K562 (cell line): ENCODE data around the gene SLC7A6OS. TPM values are rescaled to one million over a fixed set of nuclear protein-coding genes. Genes with fewer than 3 reads are reported as not detected.

ENCODE experiments used
- ATAC-seq: fragments of 200-7000 bp; cut with Tn5 transposase; 3 replicates; pipeline ENCODE4 v1.9.1; 2020; ENCODE audit warnings: moderate library complexity
- BruUV-seq: library from RNA; stranded (reverse); fragments of 400-500 nt; replicated peaks from 2 replicates; lab custom pipeline; 2021; lab: Mats Ljungman, UMichigan
- CTCF ChIA-PET: fragments of 300-600 bp; formaldehyde crosslinking; extraction: SDS; loops from one replicate; lab custom pipeline; 2021; ENCODE audit warnings: low intra/inter-chr PET ratio; lab: Yijun Ruan, JAX
- POLR2A ChIA-PET: fragments of 300-600, 350-650 bp; sonication (Branson Sonifier 250); formaldehyde crosslinking; extraction: SDS; loops from one replicate; lab custom pipeline; 2021; ENCODE audit warnings: antibody characterized with exemption, inconsistent platforms; lab: Yijun Ruan, JAX
- DNase-seq, 4 experiments: peaks; one replicate each; pipeline versions ENCODE4 v3.0.0 to v3.0.0-alpha.2; 2011 to 2018; ENCODE audit warnings: low spot score in 3 of 4, mixed read lengths in 3 of 4; ENCODE audit errors: extremely low read depth in 1 of 4
- FAIRE-seq: peaks from 2 replicates; lab custom pipeline; 2011; peaks lifted over from hg19 to GRCh38; lab: Jason Lieb, UNC
- H2AFZ ChIP-seq: 2 replicates; pipeline ENCODE4 v1.6.0; 2011; ENCODE audit warnings: low read depth, low read length, control low read depth, inconsistent platforms
- H3K27ac ChIP-seq: fragments of 200-600 bp; 3 replicates; pipeline ENCODE4 v1.8.0; 2011; ENCODE audit warnings: low read depth, mild to moderate bottlenecking, control low read depth, inconsistent platforms, low read length, moderate library complexity, mixed read lengths; ENCODE audit errors: extremely low read depth
- H3K27me3 ChIP-seq, 2 experiments: fragments of 300-600 bp in 1 of 2; 2 replicates in 1 of 2; 3 replicates in 1 of 2; pipeline versions ENCODE4 v1.6.0 to v1.8.0; 2011; ENCODE audit warnings: inconsistent platforms in 2 of 2, low read length in 2 of 2, mild to moderate bottlenecking in 1 of 2, mixed read lengths in 1 of 2, moderate library complexity in 1 of 2; ENCODE audit not compliant: control insufficient read depth in 2 of 2, insufficient read depth in 2 of 2
- H3K36me3 ChIP-seq: fragments of 300-600 bp; 3 replicates; pipeline ENCODE4 v1.8.0; 2011; ENCODE audit warnings: mild to moderate bottlenecking, low read length, inconsistent platforms; ENCODE audit not compliant: control insufficient read depth, insufficient read depth
- H3K4me1 ChIP-seq, 2 experiments: fragments of 200-600 bp in 1 of 2; replicated peaks in 1 of 2; 2 replicates in 1 of 2; 3 replicates in 1 of 2; pipeline versions ENCODE4 v1.5.1 to v1.8.0; 2011; ENCODE audit warnings: inconsistent platforms in 2 of 2, low read length in 2 of 2, mild to moderate bottlenecking in 1 of 2, mixed read lengths in 1 of 2, moderate library complexity in 1 of 2; ENCODE audit not compliant: control insufficient read depth in 2 of 2, insufficient read depth in 2 of 2
- H3K4me2 ChIP-seq: 2 replicates; pipeline ENCODE4 v1.6.1; 2011; ENCODE audit warnings: low read length, control low read depth, inconsistent platforms, mixed read lengths; ENCODE audit not compliant: insufficient read depth
- H3K4me3 ChIP-seq: fragments of 200-600 bp; sonication (generic), shearing (Covaris generic); 2 replicates; pipeline ENCODE4 v1.5.1; 2016; ENCODE audit warnings: control low read depth, inconsistent platforms
- H3K79me2 ChIP-seq: fragments of 200-600 bp; 3 replicates; pipeline ENCODE4 v1.8.0; 2011; ENCODE audit warnings: low read length, inconsistent platforms; ENCODE audit not compliant: control insufficient read depth, insufficient read depth
- H3K9ac ChIP-seq, 2 experiments: 2 replicates each; pipeline versions ENCODE4 v1.6.0 to v1.6.1; 2011; ENCODE audit warnings: low read depth in 2 of 2, low read length in 2 of 2, control low read depth in 1 of 2, inconsistent platforms in 1 of 2, mild to moderate bottlenecking in 1 of 2, mixed read lengths in 1 of 2; ENCODE audit not compliant: insufficient read depth in 1 of 2
- H3K9me1 ChIP-seq: one replicate; pipeline ENCODE4 v1.6.0; 2011; ENCODE audit warnings: inconsistent platforms, mild to moderate bottlenecking, low read length, moderate library complexity; ENCODE audit not compliant: control insufficient read depth, insufficient read depth
- H3K9me3 ChIP-seq: replicated peaks from 2 replicates; pipeline ENCODE4 v1.5.1; 2011; ENCODE audit warnings: low read depth, low read length, inconsistent platforms; ENCODE audit not compliant: control insufficient read depth, insufficient read depth
- H4K20me1 ChIP-seq: replicated peaks from 2 replicates; pipeline ENCODE4 v1.6.1; 2011; ENCODE audit warnings: low read length, inconsistent platforms, mixed read lengths; ENCODE audit not compliant: control insufficient read depth, insufficient read depth
- FOXK2 ChIP-seq, 2 experiments: fragments of 450-650 bp; IDR thresholded peaks in 1 of 2; conservative IDR thresholded peaks in 1 of 2; 2 replicates each; pipeline ENCODE4 v1.6.1; 2016; ENCODE audit warnings: low read depth in 2 of 2, mild to moderate bottlenecking in 1 of 2
- NFIC ChIP-seq: fragments of 450-650 bp; IDR thresholded peaks from 2 replicates; pipeline ENCODE4 v1.6.1; 2017; ENCODE audit warnings: mild to moderate bottlenecking, inconsistent platforms
- NR2C1 ChIP-seq, 2 experiments: fragments of 450-650 bp; IDR thresholded peaks; 2 replicates each; pipeline ENCODE4 v1.6.1; 2017; ENCODE audit warnings: mild to moderate bottlenecking in 2 of 2, antibody characterized with exemption in 1 of 2, inconsistent platforms in 1 of 2, missing compliant biosample characterization in 1 of 2, missing genetic modification characterization in 1 of 2
- POLR2A ChIP-seq: fragments of 450-650 bp; conservative IDR thresholded peaks from 2 replicates; pipeline ENCODE4 v1.6.1; 2016
- POLR2AphosphoS5 ChIP-seq: IDR thresholded peaks from 2 replicates; pipeline ENCODE4 v1.6.1; 2011; ENCODE audit warnings: mild to moderate bottlenecking, low read depth, low read length, moderate library complexity; ENCODE audit not compliant: control insufficient read depth, insufficient read depth
- POLR2G ChIP-seq: fragments of 200-400 bp; formaldehyde crosslinking; IDR thresholded peaks from 2 replicates; pipeline ENCODE4 v1.6.1; 2017; ENCODE audit warnings: low read depth, mild to moderate bottlenecking, antibody characterized with exemption, low read length, moderate library complexity
- TCF3 ChIP-seq: sonication (generic); formaldehyde crosslinking; IDR thresholded peaks from 2 replicates; pipeline ENCODE4 v1.4.0; 2020; ENCODE audit warnings: mild to moderate bottlenecking, missing genetic modification reagents
- WGBS: fragments of 100-300 bp; shearing (Covaris generic); methylation state at CpG from one replicate; pipeline ENCODE4 v1.1.6; 2016; ENCODE audit warnings: low coverage, mixed read lengths; ENCODE audit not compliant: insufficient coverage; ENCODE audit errors: missing lambda C conversion rate; 5-methylcytosine and 5-hydroxymethylcytosine counted together
- in situ Hi-C: fragments of 300-500 bp; cut with MboI; formaldehyde crosslinking; loops from 4 replicates; pipeline ENCODE4 v1.15.0; 2018; ENCODE audit warnings: inconsistent platforms, mixed read lengths
- intact Hi-C: fragments of 100-400 bp; cut with micrococcal nuclease; formaldehyde crosslinking; loops from 2 replicates; pipeline ENCODE4 v1.14.2; 2022
- polyA plus RNA-seq, 8 experiments: library from polyadenylated mRNA; depleted of rRNA in 4 of 8; stranded (reverse) in 5 of 8; unstranded in 3 of 8; fragments of >200 nt; fragmentation: Nextera tagmentation in 2 of 8; fragmentation: Illumina TruSeq in 1 of 8; extraction: Ambion mirVana in 2 of 8; extraction: Trizol in 1 of 8; gene quantifications; 2 replicates each; pipeline versions ENCODE4 v1.2.1 to v1.2.3, GENCODE V29; 2011 to 2014; ENCODE audit warnings: inconsistent platforms in 1 of 8, missing spikeins in 1 of 8
- total RNA-seq, 7 experiments: library from RNA; depleted of rRNA in 6 of 7; stranded (reverse); fragments of >200 nt in 6 of 7; fragmentation: Illumina TruSeq in 2 of 7; extraction: Trizol in 2 of 7; gene quantifications; 2 replicates each; pipeline versions ENCODE4 v1.2.1 to v1.2.3, GENCODE V29; 2011 to 2021; ENCODE audit warnings: low replicate concordance in 1 of 7

The SLC7A6OS gene
- total and polyA plus RNA-seq, 9 of the 15 experiments (the other 6 are each of a cell fraction or from before 2014, with no cell fraction given) = 2.7 to 23.6 (median 17.2) TPM

- in situ Hi-C loops = no loop called here
- H3K36me3 ChIP-seq = peaks cover 96% of the 10 kb centered on the region
Measured at GRCh38 chr16:68299571-68300453, 10.9 kb downstream of the SLC7A6OS start.

GRCh38 chr16:68298907-68299561 lies 11.7 kb downstream of the SLC7A6OS start:
- CTCF ChIA-PET = no interaction called here
- H3K4me2 ChIP-seq = no peak overlapping the region
- H3K27ac ChIP-seq = no peak overlapping the region; the same call in 2 of the 3 replicates
- H3K36me3 ChIP-seq = peaks cover 97% of the 10 kb centered on the region
- intact Hi-C loops = no loop called here
- TF ChIP-seq POLR2A (peak; percentile 39; the same call in 1 of the 2 replicates), POLR2AphosphoS5 (0 out of 2 replicates have a peak, but pooled peaks have one; percentile 35), NR2C1 (IDR thresholded peaks at IDR 0.05) (no peak), NR2C1 (tag; IDR thresholded peaks at IDR 0.05) (no peak), NFIC (peak; percentile 32)
- TF ChIP-seq, all 486 proteins: peak for 3
- no peak for FAIRE-seq
- H3K9me3 ChIP-seq = no peaks in the 10 kb centered on the region
- no peak overlapping the region for H2AFZ ChIP-seq
- H3K79me2 ChIP-seq = no peaks in the 10 kb centered on the region
- peaks cover 2% of the 10 kb centered on the region for H3K9me1 ChIP-seq
- H4K20me1 ChIP-seq = no peaks in the 10 kb centered on the region
- ATAC-seq = no peak
- no peak for DNase-seq
- H3K4me3 ChIP-seq = no peak overlapping the region
- no peaks in the 10 kb centered on the region for H3K27me3 ChIP-seq
- WGBS = 77% methylated on average over 5 of the region's 5 CpGs
- POLR2A ChIA-PET = interaction anchor here (0.6 to 3.9 kb wide), 10 partner anchors 8 to 363 kb away, joined by 3 to 27 read pairs (median 4); partner anchors contain the start of genes PRMT7 and SLC7A6OS
- BruUV-seq = no TSS peak
- in situ Hi-C loops = no loop called here
- H3K4me1 ChIP-seq = no peaks in the 10 kb centered on the region
- H3K9ac ChIP-seq = no peak overlapping the region

More at GRCh38 chr16:68299571-68300453, 10.9 kb downstream of the SLC7A6OS start:
- TF ChIP-seq TCF3 (CRISPR knock-in tag) = no peak
- 0 out of 2 replicates have a peak, but pooled peaks have one; percentile 17 for TF ChIP-seq POLR2G
- peak; percentile 32; the same call in 1 of the 2 replicates for TF ChIP-seq POLR2A
- no peak for TF ChIP-seq FOXK2 (conservative IDR thresholded peaks at IDR 0.05 in 1 of 2, IDR thresholded peaks at IDR 0.05 in 1 of 2; ENCODE audit: low read depth in 2 of 2)
- H3K9ac ChIP-seq = no peak overlapping the region
- H3K4me2 ChIP-seq = no peak overlapping the region
- no peaks in the 10 kb centered on the region for H3K27me3 ChIP-seq
- ChIA-PET POLR2A (interaction anchor here (0.6 to 3.9 kb wide), 13 partner anchors 7 to 364 kb away, joined by 3 to 27 read pairs (median 4); partner anchors contain the start of genes PRMT7 and SLC7A6OS), CTCF (no interaction called here)
- no peaks in the 10 kb centered on the region for H3K4me1 ChIP-seq
- H4K20me1 ChIP-seq = no peaks in the 10 kb centered on the region
- no peak overlapping the region for H3K27ac ChIP-seq
- no peak overlapping the region for H3K4me3 ChIP-seq
- ATAC-seq (no peak), FAIRE-seq (no peak), DNase-seq (no peak)
- intact Hi-C loops = no loop called here
- no peak overlapping the region for H2AFZ ChIP-seq
- H3K9me1 ChIP-seq = peaks cover 2% of the 10 kb centered on the region
- H3K9me3 ChIP-seq = no peaks in the 10 kb centered on the region
- BruUV-seq = TSS peak; percentile 27
- WGBS = 86% methylated on average over 11 of the region's 11 CpGs
- H3K79me2 ChIP-seq = no peaks in the 10 kb centered on the region
